Fibroblast of pulmonary artery (primary cell): ENCODE results near the gene OR56A5.

ENCODE experiments used
- DNase-seq: peaks from one replicate; pipeline ENCODE4 v3.0.0-alpha.2; 2010; ENCODE audit warnings: low read depth
- H3K4me3 ChIP-seq: replicated peaks from 2 replicates; pipeline ENCODE4 v1.5.1; 2011; ENCODE audit warnings: low read depth, mild to moderate bottlenecking, control low read depth, low read length, moderate library complexity
- CTCF ChIP-seq: IDR thresholded peaks from 2 replicates; pipeline ENCODE4 v1.5.1; 2011; ENCODE audit warnings: mild to moderate bottlenecking, control low read depth, low read length, inconsistent platforms; ENCODE audit errors: missing control alignments

OR56A5 gene

GRCh38 chr11:5933116-5933515, 35.2 kb downstream of the OR56A5 start:
- no peak for TF ChIP-seq CTCF
- DNase-seq = no peak

GRCh38 chr11:5932671-5933070, 35.6 kb downstream of the OR56A5 start:
- no peak overlapping the region for H3K4me3 ChIP-seq
- TF ChIP-seq CTCF = no peak
- no peak for DNase-seq

More at GRCh38 chr11:5933116-5933515, 35.2 kb downstream of the OR56A5 start:
- no peak overlapping the region for H3K4me3 ChIP-seq

GRCh38 chr11:5931061-5931460, 37.2 kb downstream of the OR56A5 start:
- TF ChIP-seq CTCF = no peak
- no peak overlapping the region for H3K4me3 ChIP-seq
- DNase-seq = no peak

- H3K4me3 ChIP-seq = no peak overlapping the region
- no peak for DNase-seq
- no peak for TF ChIP-seq CTCF
Observed at GRCh38 chr11:5930614-5931013, 37.7 kb downstream of the OR56A5 start.

GRCh38 chr11:5929571-5930368, 38.5 kb downstream of the OR56A5 start:
- no peak for DNase-seq

GRCh38 chr11:5928811-5929210, 39.5 kb downstream of the OR56A5 start:
- TF ChIP-seq CTCF = no peak
- DNase-seq = no peak
- H3K4me3 ChIP-seq = no peak overlapping the region

More at GRCh38 chr11:5929571-5930368, 38.5 kb downstream of the OR56A5 start:
- TF ChIP-seq CTCF = no peak
- H3K4me3 ChIP-seq = no peak overlapping the region

- H3K4me3 ChIP-seq = no peak overlapping the region
- no peak for DNase-seq
- TF ChIP-seq CTCF = no peak
Observed at GRCh38 chr11:5928271-5928670, 40.0 kb downstream of the OR56A5 start.
